ENCODE results near the gene RTKN.

The RTKN gene

DNA sequence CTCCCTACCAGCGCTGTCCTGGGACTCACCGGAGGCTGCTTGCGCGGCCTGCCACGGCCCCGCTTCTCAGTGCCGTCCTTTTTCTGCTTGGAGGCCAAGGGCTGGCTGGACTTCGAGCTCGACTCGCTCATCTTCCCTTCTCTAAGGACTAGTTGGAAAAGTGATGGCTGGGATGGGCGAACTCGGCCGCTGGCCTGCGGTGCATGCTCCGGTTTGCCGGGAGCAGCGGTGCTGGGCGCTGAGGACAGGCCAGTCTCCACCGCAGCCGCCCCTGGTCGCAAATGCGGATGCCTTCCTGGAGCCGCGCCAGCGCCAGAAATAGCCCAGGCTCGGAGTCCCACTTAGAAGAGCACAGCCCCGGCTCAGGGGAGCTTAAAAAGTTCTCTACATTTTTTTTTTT lies 23.4 kb downstream of the RTKN start:
- no peak overlapping the region for H3K4me3 ChIP-seq (ENCODE audit: low read depth, low read length)
- no peak for DNase-seq (ENCODE audit: low read depth)
- no peak for TF ChIP-seq CTCF (conservative IDR thresholded peaks at IDR 0.05; ENCODE audit: low read depth, low read length)

DNA sequence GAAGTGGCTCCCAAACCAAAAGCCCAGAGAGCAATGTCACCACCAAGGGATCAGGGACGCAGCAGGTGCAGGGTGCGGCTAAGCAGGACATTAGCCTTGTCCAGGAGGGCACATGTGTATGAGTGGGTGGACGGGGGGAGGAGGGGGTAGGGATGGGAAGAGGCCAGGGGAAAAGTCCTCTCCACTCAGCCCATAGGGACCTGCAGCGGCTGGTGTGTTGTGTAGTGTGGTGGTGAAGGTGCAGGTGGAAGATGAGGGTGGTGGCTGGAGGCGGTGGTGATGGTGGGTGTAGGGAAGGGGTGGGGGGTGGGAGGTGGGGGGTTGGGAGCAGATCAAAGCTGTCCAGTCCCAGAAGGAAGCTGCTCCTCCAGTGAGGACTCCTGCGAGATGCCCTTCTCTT lies 24.0 kb downstream of the RTKN start:
- H3K4me3 ChIP-seq (ENCODE audit: low read depth, low read length): no peak overlapping the region
- DNase-seq (ENCODE audit: low read depth): no peak
- no peak for TF ChIP-seq CTCF (conservative IDR thresholded peaks at IDR 0.05; ENCODE audit: low read depth, low read length)

DNA sequence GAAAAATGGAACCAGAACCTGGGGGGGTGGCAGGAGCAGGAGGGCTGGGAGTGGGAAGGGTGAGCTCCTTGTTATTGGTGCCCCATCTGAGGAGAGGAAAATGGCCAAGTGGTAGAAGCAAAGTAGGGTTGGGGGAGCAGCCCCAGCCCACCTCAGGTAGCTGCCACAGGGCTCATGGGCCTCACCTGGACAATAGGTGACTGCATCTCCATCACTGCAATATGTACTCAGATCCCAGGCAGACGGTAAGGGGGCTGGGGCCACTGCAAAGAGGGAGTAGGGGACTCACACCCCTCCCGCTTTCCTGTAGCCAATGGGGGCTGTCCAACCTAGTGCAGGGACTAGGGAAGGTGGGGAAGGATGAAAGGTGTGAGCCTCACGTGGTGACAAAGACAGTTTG lies 24.5 kb downstream of the RTKN start:
- no peak for TF ChIP-seq CTCF (conservative IDR thresholded peaks at IDR 0.05; ENCODE audit: low read depth, low read length)

GRCh38 chr2:74416778-74417177 lies 25.0 kb downstream of the RTKN start:
- TF ChIP-seq CTCF (conservative IDR thresholded peaks at IDR 0.05; ENCODE audit: low read depth, low read length): peak; percentile 27
- no peak for DNase-seq (ENCODE audit: low read depth)
- no peak overlapping the region for H3K4me3 ChIP-seq (ENCODE audit: low read depth, low read length)

More for the DNA sequence above, 24.5 kb downstream of the RTKN start:
- DNase-seq (ENCODE audit: low read depth): no peak
- no peak overlapping the region for H3K4me3 ChIP-seq (ENCODE audit: low read depth, low read length)

DNA sequence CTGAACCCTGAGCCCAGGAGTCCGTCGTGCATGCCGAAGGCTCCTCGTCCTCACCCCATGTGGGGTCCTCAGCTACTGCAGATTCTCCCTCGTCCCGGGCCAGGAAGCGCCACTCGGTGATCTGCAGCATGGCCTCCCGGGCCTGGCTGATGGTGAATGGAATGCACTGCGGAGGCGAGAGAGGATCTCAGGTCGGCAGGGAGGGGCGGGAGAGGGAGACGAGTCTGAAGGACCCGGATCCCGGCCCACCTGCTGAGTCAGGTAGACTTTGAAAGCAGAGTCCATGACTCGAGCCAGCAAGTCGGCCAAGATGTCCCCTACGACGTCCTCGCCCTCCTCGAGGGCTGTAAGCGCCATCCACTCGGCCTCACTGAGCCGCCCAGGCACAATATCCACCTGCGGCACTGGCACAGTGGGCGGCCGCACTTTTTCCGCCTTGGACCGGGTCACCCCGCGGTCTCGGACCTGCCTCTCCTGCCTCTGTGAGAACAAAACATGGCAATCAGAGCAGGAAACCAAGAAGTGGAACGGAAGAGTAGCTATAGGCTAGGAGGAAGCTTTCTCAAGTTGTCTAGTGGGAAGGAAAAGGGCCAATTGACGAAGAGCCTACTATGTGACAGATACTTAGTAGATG lies 25.9 kb downstream of the RTKN start:
- TF ChIP-seq CTCF (conservative IDR thresholded peaks at IDR 0.05; ENCODE audit: low read depth, low read length): no peak
- no peak for DNase-seq (ENCODE audit: low read depth)
- H3K4me3 ChIP-seq (ENCODE audit: low read depth, low read length): peak overlapping the region; percentile 62

- peak overlapping the region; percentile 62 for H3K4me3 ChIP-seq (ENCODE audit: low read depth, low read length)
- peak; percentile 41 for TF ChIP-seq CTCF (conservative IDR thresholded peaks at IDR 0.05; ENCODE audit: low read depth, low read length)
- DNase-seq (ENCODE audit: low read depth): no peak
Observed at GRCh38 chr2:74414881-74415761, 26.6 kb downstream of the RTKN start.

All from choroid plexus epithelial cell (primary cell).